ENCODE results near the gene TMCC1.
"Not testable (repeated sequence)": the region's sequence is repeated elsewhere in the genome, so short reads cannot be mapped to it uniquely, and the experiment has no call there.

Gene TMCC1

DNA sequence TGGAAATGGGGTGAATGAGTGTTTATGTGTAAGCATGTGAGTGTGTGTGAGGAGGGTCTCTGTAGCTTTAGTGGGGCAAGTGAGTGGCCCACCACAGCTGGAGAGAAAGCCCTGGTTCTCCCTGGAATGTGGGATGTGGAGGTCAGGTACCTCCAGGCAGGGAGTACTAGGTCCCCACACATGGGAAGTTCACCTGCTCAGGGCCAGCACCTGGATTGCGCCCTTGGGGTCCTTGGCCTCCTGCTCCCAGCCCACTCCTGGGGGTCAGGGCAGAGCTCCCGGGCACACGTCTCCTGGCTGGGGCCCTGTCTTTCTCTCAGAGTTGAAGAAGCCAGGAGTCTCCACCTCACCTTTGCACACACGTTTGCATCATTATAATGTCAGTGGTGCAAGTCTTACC, 40.0 kb upstream of the TMCC1 start:
- no peaks in the 10 kb centered on the region for H3K9me3 ChIP-seq (ENCODE audit: low read depth, low read length)
- no peak overlapping the region for H3K9ac ChIP-seq (ENCODE audit: insufficient read length)
- no peak for TF ChIP-seq EZH2 (IDR thresholded peaks at IDR 0.05)
- TF ChIP-seq POLR2AphosphoS5 (IDR thresholded peaks at IDR 0.05; ENCODE audit: borderline replicate concordance, low read depth, low read length): no peak
- TF ChIP-seq FOXP2 (optimal IDR thresholded peaks at IDR 0.05; ENCODE audit: control extremely low read depth, extremely low read length, insufficient read depth): no peak
- no peak overlapping the region for H3K27ac ChIP-seq
- no peak for DNase-seq (ENCODE audit: low read depth, low spot score)
- no peak overlapping the region for H3K4me3 ChIP-seq
- H3K36me3 ChIP-seq (ENCODE audit: insufficient read depth, low read length): no peaks in the 10 kb centered on the region

DNA sequence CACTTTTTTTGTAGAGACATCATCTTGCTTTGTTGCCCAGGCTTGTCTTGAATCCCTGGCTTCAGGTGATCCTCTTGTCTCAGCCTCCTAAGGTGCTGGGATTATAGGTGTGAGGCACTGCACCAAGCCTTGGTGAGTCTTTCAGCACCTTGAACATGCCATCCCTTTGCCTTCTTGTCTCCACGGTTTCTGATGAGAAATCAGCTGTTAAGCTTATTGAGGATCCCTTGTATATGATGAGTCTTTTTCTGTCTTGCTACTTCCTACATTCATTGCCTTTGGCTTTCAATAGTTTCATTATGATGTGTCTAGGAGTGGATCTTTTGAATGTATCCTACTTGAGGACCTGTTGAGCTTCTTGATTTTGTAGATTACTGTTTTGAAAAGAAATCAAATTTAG, 35.9 kb upstream of the TMCC1 start:
- no peak for DNase-seq (ENCODE audit: low read depth, low spot score)
- Histone ChIP-seq H3K4me3 (no peak overlapping the region), H3K27ac (no peak overlapping the region), H3K9me3 (ENCODE audit: low read depth, low read length) (no peaks in the 10 kb centered on the region), H3K36me3 (ENCODE audit: insufficient read depth, low read length) (no peaks in the 10 kb centered on the region), H3K9ac (ENCODE audit: insufficient read length) (no peak overlapping the region)
- no peak for TF ChIP-seq FOXP2 (optimal IDR thresholded peaks at IDR 0.05; ENCODE audit: control extremely low read depth, extremely low read length, insufficient read depth)

DNA sequence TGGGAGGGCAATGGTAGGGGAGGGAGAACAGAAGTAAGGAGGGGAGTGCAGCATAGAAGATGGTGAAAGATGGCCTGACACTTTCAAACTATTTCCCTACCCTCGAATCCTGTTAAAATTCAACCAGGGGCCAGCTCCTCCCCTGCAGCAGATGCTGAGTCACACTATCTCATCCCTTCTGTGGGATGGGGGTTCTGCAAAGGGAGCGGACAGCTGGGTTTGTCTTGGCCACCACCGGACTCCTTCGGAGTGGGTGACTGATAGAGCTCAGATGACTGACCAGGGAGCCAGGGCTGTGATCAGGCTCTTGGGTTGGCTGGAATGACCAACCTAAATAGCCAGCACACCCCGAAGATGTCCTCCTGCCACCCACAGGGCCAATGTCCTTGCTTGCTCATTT, 33.6 kb upstream of the TMCC1 start:
- TF ChIP-seq POLR2AphosphoS5 (IDR thresholded peaks at IDR 0.05; ENCODE audit: borderline replicate concordance, low read depth, low read length) (no peak), FOXP2 (optimal IDR thresholded peaks at IDR 0.05; ENCODE audit: control extremely low read depth, extremely low read length, insufficient read depth) (no peak), EZH2 (IDR thresholded peaks at IDR 0.05) (no peak)
- no peak overlapping the region for H3K9ac ChIP-seq (ENCODE audit: insufficient read length)
- no peak overlapping the region for H3K4me3 ChIP-seq
- no peak for DNase-seq (ENCODE audit: low read depth, low spot score)
- no peaks in the 10 kb centered on the region for H3K36me3 ChIP-seq (ENCODE audit: insufficient read depth, low read length)
- H3K9me3 ChIP-seq (ENCODE audit: low read depth, low read length): no peaks in the 10 kb centered on the region
- H3K27ac ChIP-seq: no peak overlapping the region

DNA sequence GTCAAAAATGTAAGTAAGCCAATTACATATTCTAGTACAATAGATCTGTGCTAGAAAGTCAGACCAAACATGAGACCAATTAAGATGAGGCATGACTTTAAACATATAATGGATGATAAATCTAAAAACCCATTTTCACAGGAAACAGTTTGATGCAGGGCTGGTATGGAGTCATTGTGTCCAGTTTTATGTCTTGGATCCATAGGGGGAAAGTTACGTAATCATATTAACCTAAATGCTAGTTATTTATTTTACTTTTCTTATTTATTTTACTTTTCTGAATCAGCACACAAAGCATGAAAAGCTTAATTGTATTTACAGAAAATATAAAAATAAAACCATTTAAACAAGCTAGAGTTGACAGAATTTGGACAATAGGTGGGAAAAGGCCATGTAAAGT, 26.3 kb upstream of the TMCC1 start:
- no peak overlapping the region for H3K4me3 ChIP-seq
- H3K27ac ChIP-seq: no peak overlapping the region
- no peak overlapping the region for H3K9ac ChIP-seq (ENCODE audit: insufficient read length)
- no peak for DNase-seq (ENCODE audit: low read depth, low spot score)
- H3K36me3 ChIP-seq (ENCODE audit: insufficient read depth, low read length): no peaks in the 10 kb centered on the region
- TF ChIP-seq POLR2AphosphoS5 (IDR thresholded peaks at IDR 0.05; ENCODE audit: borderline replicate concordance, low read depth, low read length) (no peak), EZH2 (IDR thresholded peaks at IDR 0.05) (no peak), FOXP2 (optimal IDR thresholded peaks at IDR 0.05; ENCODE audit: control extremely low read depth, extremely low read length, insufficient read depth) (no peak)
- H3K9me3 ChIP-seq (ENCODE audit: low read depth, low read length): peaks cover 13% of the 10 kb centered on the region; the same call in 1 of the 2 replicates

DNA sequence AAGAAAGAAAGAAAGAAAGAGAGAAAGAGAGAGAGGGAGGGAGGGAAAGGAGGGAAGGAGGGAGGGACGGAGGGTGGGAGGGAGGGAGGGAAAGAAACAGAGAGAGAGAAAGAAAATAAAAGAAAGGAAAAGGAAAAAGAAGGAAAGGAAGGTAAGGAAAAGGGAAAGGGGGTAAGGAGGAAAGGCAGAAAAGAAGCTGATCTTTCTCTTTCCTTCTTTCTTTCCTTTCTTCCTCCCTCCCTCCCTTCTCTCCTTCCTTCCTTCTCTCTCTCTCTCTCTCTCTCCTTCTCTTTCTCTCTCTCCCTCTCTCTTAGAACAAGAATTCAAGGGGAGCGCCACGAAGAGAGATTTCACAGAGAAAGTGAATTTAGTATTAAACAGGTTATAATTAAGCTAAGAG, 25.8 kb upstream of the TMCC1 start:
- TF ChIP-seq EZH2 (IDR thresholded peaks at IDR 0.05): no peak
- TF ChIP-seq FOXP2 (optimal IDR thresholded peaks at IDR 0.05; ENCODE audit: control extremely low read depth, extremely low read length, insufficient read depth): no peak
- TF ChIP-seq POLR2AphosphoS5 (IDR thresholded peaks at IDR 0.05; ENCODE audit: borderline replicate concordance, low read depth, low read length): no peak
- Histone ChIP-seq H3K36me3 (ENCODE audit: insufficient read depth, low read length) (no peaks in the 10 kb centered on the region), H3K4me3 (no peak overlapping the region), H3K27ac (no peak overlapping the region), H3K9me3 (ENCODE audit: low read depth, low read length) (peaks cover 13% of the 10 kb centered on the region; the same call in 1 of the 2 replicates), H3K9ac (ENCODE audit: insufficient read length) (no peak overlapping the region)
- no peak for DNase-seq (ENCODE audit: low read depth, low spot score)

DNA sequence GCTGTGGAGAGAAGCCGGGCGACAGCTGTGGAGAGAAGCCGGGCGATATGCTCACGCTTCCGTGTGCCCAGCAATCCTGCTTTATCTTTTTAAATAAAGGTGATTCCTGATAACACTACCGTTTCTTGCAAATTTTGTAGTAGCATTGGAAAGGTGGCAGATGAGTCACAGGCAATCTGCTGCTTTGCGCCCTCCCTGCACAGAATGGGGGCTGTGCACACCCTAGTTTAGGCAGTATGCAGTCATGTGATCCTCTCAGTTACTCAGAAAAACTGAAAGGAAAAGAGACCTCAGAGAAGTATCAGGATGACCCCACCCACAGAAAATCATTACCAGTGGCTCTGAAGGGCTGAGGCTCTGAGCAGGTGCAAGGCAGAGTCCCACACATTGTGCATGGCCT, 24.9 kb upstream of the TMCC1 start:
- H3K27ac ChIP-seq: no peak overlapping the region
- H3K9ac ChIP-seq (ENCODE audit: insufficient read length): no peak overlapping the region
- peaks cover 13% of the 10 kb centered on the region; the same call in 1 of the 2 replicates for H3K9me3 ChIP-seq (ENCODE audit: low read depth, low read length)
- no peaks in the 10 kb centered on the region for H3K36me3 ChIP-seq (ENCODE audit: insufficient read depth, low read length)
- no peak for TF ChIP-seq POLR2AphosphoS5 (IDR thresholded peaks at IDR 0.05; ENCODE audit: borderline replicate concordance, low read depth, low read length)
- no peak for TF ChIP-seq FOXP2 (optimal IDR thresholded peaks at IDR 0.05; ENCODE audit: control extremely low read depth, extremely low read length, insufficient read depth)
- TF ChIP-seq EZH2 (IDR thresholded peaks at IDR 0.05): no peak
- DNase-seq (ENCODE audit: low read depth, low spot score): no peak
- no peak overlapping the region for H3K4me3 ChIP-seq

DNA sequence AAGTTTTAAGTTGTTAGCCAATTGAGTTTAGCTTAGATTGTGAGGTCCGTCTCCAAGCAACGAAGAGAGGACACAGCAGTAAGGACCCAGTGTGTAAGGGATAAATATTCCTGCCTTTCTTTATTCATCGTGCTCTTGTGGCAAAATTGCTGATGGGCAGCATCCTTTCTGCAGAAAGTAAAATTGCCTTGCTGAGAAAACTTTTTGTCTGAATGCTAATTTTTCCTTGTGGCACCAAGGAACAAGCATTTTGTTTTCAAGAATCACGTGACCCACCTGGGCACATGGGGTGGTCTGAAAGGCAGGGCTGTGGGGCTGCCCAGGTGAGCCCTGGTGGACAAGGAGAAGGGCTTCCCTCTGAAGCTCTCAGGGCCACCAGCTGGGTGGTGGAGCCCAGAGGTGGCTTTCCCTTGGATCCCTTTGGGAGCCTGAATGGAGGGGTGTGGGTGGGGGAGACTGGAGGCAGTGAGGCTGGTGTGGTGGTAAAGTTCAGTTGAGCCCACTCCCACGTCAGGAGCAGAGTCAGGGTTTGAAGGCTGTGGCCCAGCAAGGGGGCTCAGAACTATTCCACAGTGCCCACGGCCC, 24.0 kb upstream of the TMCC1 start:
- DNase-seq (ENCODE audit: low read depth, low spot score): no peak
- Histone ChIP-seq H3K36me3 (ENCODE audit: insufficient read depth, low read length) (no peaks in the 10 kb centered on the region), H3K4me3 (no peak overlapping the region), H3K27ac (no peak overlapping the region), H3K9me3 (ENCODE audit: low read depth, low read length) (peaks cover 13% of the 10 kb centered on the region; the same call in 1 of the 2 replicates), H3K9ac (ENCODE audit: insufficient read length) (no peak overlapping the region)
- no peak for TF ChIP-seq POLR2AphosphoS5 (IDR thresholded peaks at IDR 0.05; ENCODE audit: borderline replicate concordance, low read depth, low read length)
- no peak for TF ChIP-seq FOXP2 (optimal IDR thresholded peaks at IDR 0.05; ENCODE audit: control extremely low read depth, extremely low read length, insufficient read depth)
- TF ChIP-seq EZH2 (IDR thresholded peaks at IDR 0.05): no peak

DNA sequence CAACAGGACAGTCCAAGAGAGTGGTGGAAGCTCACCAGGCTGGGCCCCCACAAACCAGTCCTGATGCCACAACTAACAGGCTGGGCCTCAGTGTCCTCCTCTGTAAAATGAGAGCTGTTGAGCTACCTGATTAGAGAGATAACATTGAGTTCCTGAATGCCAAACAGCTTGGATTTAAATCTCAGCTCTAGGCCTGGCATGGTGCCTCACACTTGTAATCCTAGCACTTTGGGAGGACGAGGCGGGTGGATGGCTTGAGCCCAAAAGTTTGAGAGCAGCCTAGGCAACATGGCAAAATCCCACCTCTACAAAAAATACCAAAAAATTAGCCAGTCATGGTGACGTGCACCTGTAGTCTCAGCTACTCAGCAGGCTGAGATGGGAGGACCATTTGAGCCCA, 20.1 kb upstream of the TMCC1 start:
- Histone ChIP-seq H3K9me3 (ENCODE audit: low read depth, low read length) (peaks cover 13% of the 10 kb centered on the region; the same call in 1 of the 2 replicates), H3K9ac (ENCODE audit: insufficient read length) (no peak overlapping the region), H3K36me3 (ENCODE audit: insufficient read depth, low read length) (no peaks in the 10 kb centered on the region), H3K27ac (no peak overlapping the region), H3K4me3 (no peak overlapping the region)
- no peak for TF ChIP-seq FOXP2 (optimal IDR thresholded peaks at IDR 0.05; ENCODE audit: control extremely low read depth, extremely low read length, insufficient read depth)
- no peak for TF ChIP-seq EZH2 (IDR thresholded peaks at IDR 0.05)
- TF ChIP-seq POLR2AphosphoS5 (IDR thresholded peaks at IDR 0.05; ENCODE audit: borderline replicate concordance, low read depth, low read length): no peak
- DNase-seq (ENCODE audit: low read depth, low spot score): no peak

DNA sequence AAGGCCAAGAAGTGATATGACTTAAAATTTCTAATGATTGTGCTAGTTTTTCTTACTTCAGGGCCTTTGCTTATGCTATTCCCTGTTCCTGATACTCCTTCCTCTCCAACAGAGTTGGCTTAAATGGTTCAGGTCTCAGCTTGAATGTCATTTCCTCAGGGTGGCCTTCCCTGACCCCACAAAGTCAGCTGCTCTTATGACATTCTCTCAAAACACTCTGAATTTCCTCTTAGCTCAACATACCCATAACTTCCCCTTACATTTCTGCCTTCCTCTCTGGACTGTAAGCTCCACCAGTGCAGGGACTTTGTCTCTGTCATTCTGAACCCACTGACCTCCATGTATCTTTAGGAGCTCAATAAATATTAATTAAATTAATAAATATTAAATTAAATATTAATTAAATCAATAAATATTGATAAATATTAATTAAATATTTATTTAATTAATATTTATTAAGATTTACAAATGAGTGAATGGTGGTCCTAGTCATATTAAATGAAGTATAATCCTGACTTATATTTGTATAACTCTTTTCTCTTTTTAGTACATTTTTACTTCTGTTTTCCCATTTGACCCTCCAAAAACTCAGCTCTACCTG, 17.9 kb upstream of the TMCC1 start:
- Histone ChIP-seq H3K9ac (ENCODE audit: insufficient read length) (no peak overlapping the region), H3K9me3 (ENCODE audit: low read depth, low read length) (peaks cover 6% of the 10 kb centered on the region; the same call in 1 of the 2 replicates), H3K36me3 (ENCODE audit: insufficient read depth, low read length) (peaks cover 7% of the 10 kb centered on the region; the same call in 1 of the 2 replicates), H3K27ac (no peak overlapping the region), H3K4me3 (no peak overlapping the region)
- TF ChIP-seq FOXP2 (optimal IDR thresholded peaks at IDR 0.05; ENCODE audit: control extremely low read depth, extremely low read length, insufficient read depth): no peak
- TF ChIP-seq EZH2 (IDR thresholded peaks at IDR 0.05): no peak
- no peak for TF ChIP-seq POLR2AphosphoS5 (IDR thresholded peaks at IDR 0.05; ENCODE audit: borderline replicate concordance, low read depth, low read length)
- no peak for DNase-seq (ENCODE audit: low read depth, low spot score)

DNA sequence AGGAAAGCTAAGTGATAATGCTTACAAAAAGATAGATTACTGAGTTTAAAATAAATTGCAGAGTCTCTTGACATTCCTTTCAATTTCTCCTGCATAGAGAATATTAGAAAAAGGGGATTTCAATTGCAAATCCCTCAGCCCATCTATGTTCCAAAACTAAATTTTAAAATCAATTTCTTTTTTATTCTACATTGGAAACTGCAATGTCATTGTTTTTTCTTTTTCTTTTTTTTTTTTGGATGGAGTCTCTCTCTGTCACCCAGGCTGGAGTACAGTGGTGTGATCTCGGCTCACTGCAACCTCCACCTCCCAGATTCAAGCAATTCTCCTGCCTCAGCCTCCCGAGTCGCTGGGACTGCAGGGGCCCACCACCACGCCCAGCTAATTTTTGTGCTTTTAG, 15.7 kb upstream of the TMCC1 start:
- H3K9me3 ChIP-seq (ENCODE audit: low read depth, low read length); DNase-seq (ENCODE audit: low read depth, low spot score); H3K4me3 ChIP-seq; H3K27ac ChIP-seq; H3K9ac ChIP-seq (ENCODE audit: insufficient read length): not testable (repeated sequence)
- H3K36me3 ChIP-seq (ENCODE audit: insufficient read depth, low read length): peaks cover 17% of the 10 kb centered on the region
